ENCODE results near the gene PCDHA1. TPM values are rescaled to one million over a fixed set of nuclear protein-coding genes. Genes with fewer than 3 reads are reported as not detected.

Gene PCDHA1
- total RNA-seq, 1 experiment from 2014 or later = not detected

- POLR2A ChIA-PET = no interaction called here
- in situ Hi-C loops (cut with HindIII; ENCODE audit: low pct_unique_long_range_greater_than_20kb, low sequenced_read_pairs) = no loop called here
Observed at GRCh38 chr5:141041427-141041785, 255.5 kb downstream of the PCDHA1 start.

GRCh38 chr5:141042555-141042954, 256.6 kb downstream of the PCDHA1 start:
- H3K27me3 ChIP-seq (ENCODE audit: control insufficient read depth, insufficient read depth, low read length) = peaks cover 3% of the 10 kb centered on the region; the same call in 1 of the 2 replicates
- no peak overlapping the region for H3K4me3 ChIP-seq (ENCODE audit: low read depth in 2 of 2, low read length in 2 of 2)
- POLR2A ChIA-PET = no interaction called here
- H3K36me3 ChIP-seq (ENCODE audit: control insufficient read depth, insufficient read depth, low read length) = no peaks in the 10 kb centered on the region
- H3K9me3 ChIP-seq (ENCODE audit: control insufficient read depth, insufficient read depth, low read depth, low read length) = no peaks in the 10 kb centered on the region
- intact Hi-C loops (cut with micrococcal nuclease; ENCODE audit: unreplicated experiment) (no loop called here), in situ Hi-C loops (cut with HindIII; ENCODE audit: low pct_unique_long_range_greater_than_20kb, low sequenced_read_pairs) (no loop called here)
- no TSS peak for BruUV-seq (replicated peaks)
- CTCF ChIA-PET = no interaction called here
- no peak for ATAC-seq
- no peak for TF ChIP-seq TCF7L2 (IDR thresholded peaks at IDR 0.05; ENCODE audit: low read depth, low read length)
- TF ChIP-seq REST (IDR thresholded peaks at IDR 0.05; ENCODE audit: insufficient read depth in 1 of 2, low read depth in 2 of 2, low read length in 1 of 2) = no peak
- no peak for TF ChIP-seq SIN3A (IDR thresholded peaks at IDR 0.05; ENCODE audit: borderline replicate concordance, insufficient read depth, low read depth, low read length)
- no peak for TF ChIP-seq CTCF (IDR thresholded peaks at IDR 0.05)
- TF ChIP-seq POLR2AphosphoS5 (IDR thresholded peaks at IDR 0.05; ENCODE audit: low read depth, low read length) = no peak
- no peak for DNase-seq (ENCODE audit: low read depth, low spot score)
- H3K27ac ChIP-seq (ENCODE audit: low read length) = no peak overlapping the region
- H3K4me1 ChIP-seq (ENCODE audit: control insufficient read depth, insufficient read depth, low read length) = peaks cover 7% of the 10 kb centered on the region; the same call in 1 of the 2 replicates

More at GRCh38 chr5:141041427-141041785, 255.5 kb downstream of the PCDHA1 start:
- Histone ChIP-seq H3K9me3 (ENCODE audit: control insufficient read depth, insufficient read depth, low read depth, low read length) (no peaks in the 10 kb centered on the region), H3K4me3 (ENCODE audit: low read depth in 2 of 2, low read length in 2 of 2) (peak overlapping the region in 1 of 2 experiments; percentile 48; a peak in 1 of 4 replicates), H3K27ac (ENCODE audit: low read length) (no peak overlapping the region), H3K36me3 (ENCODE audit: control insufficient read depth, insufficient read depth, low read length) (no peaks in the 10 kb centered on the region), H3K27me3 (ENCODE audit: control insufficient read depth, insufficient read depth, low read length) (peaks cover 3% of the 10 kb centered on the region; the same call in 1 of the 2 replicates), H3K4me1 (ENCODE audit: control insufficient read depth, insufficient read depth, low read length) (peaks cover 7% of the 10 kb centered on the region; the same call in 1 of the 2 replicates)
- intact Hi-C loops (cut with micrococcal nuclease; ENCODE audit: unreplicated experiment) = loop anchor here (1.0 to 2.0 kb wide), 3 partner anchors 167 to 235 kb away; partner anchors contain the start of genes PCDHA12, PCDHA4 and PCDHA8
- no TSS peak for BruUV-seq (replicated peaks)
- no peak for TF ChIP-seq TCF7L2 (IDR thresholded peaks at IDR 0.05; ENCODE audit: low read depth, low read length)
- peak; percentile 58 for TF ChIP-seq CTCF (IDR thresholded peaks at IDR 0.05)
- DNase-seq (ENCODE audit: low read depth, low spot score) (no peak), ATAC-seq (no peak)
- CTCF ChIA-PET = interaction anchor here (1.0 kb wide), 1 partner anchor 172 kb away, joined by 3 read pairs; no protein-coding TSS in a partner anchor
